Bladder microvascular endothelial cell (primary cell): Measurements from ENCODE around the gene ERICH6B. TPM values are rescaled to one million over a fixed set of nuclear protein-coding genes. Genes with fewer than 3 reads are reported as not detected.

Experiments used
- total RNA-seq: library from RNA; depleted of rRNA; stranded (reverse); fragments of >200 nt; gene quantifications from 2 replicates; pipeline ENCODE4 v1.2.3, GENCODE V29; 2014

Gene ERICH6B
- not detected in 2 replicates for total RNA-seq

DNA sequence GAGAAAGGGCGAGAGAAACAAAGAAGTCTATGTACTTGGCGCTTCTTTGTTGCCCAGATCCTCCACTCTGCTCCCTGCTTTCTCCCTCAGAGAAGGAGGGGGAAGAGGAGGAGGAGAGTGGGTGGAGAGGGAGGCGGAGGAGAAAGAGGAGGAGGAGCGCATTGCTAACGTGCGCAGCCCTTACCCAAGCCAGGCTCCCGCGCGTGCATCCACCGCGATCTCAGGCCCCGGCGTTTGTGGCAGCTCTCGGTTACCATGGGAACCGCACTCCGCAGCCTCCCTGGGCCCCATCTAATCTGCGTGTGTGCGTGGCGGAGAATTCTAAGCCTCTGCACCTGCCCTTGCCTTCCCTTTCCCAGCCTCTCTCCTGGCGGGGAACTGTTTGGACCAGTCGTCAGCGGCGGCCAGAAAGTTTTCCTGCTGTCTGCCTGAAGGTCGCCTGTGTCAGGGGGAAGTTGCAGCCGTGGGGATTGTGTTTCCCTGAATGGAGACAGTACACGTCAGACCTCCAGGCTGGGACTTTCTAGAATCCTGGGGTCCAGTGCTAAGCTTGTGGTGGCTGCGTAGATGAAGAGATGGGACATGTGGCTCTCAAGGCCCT lies at the start of gene ERICH6B:
Gene ERICH6B, minus strand, starts transcription at position 239 of the 601 bp plus-strand sequence. CDS start 18,734 bp downstream, outside the sequence.

Other genes with a start within 250 kb of the ERICH6B start
- 22.0 and 30.6 TPM in 2 replicates for gene SLC25A30, start 197.4 kb downstream of the ERICH6B start, total RNA-seq
- 19.8 and 35.0 TPM in 2 replicates for gene COG3, start 150.8 kb downstream of the ERICH6B start, total RNA-seq
- not detected in 2 replicates for gene CBY2, start 86.6 kb upstream of the ERICH6B start, total RNA-seq
- not detected in 2 replicates for gene SIAH3, start 236.0 kb upstream of the ERICH6B start, total RNA-seq